ENCODE data around the gene GRID1. TPM values are rescaled to one million over a fixed set of nuclear protein-coding genes. Genes with fewer than 3 reads are reported as not detected.

Gene GRID1
- polyA plus RNA-seq, 1 of the 3 experiments (the other 2 are of a cell fraction): 0.13 TPM

DNA sequence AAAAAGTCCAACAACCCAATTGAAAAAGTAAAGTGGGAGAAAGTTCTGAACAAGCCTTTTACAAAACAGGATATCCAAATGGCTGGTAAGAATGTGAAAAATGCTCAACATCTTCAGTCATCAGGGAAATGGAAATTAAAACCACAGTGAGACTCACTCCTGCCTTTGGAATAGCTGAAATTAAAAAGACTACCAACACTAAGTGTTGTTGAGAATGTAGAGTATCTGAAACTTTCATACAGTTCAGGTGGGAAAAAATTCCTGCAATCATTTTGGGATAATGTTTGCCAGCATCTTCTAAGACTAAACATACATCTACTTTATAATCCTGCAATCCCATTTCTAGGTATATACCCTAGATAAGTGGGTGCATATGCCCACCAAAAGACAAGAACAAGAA is 395.1 kb downstream of the GRID1 start:
- no peaks in the 10 kb centered on the region for H3F3A ChIP-seq (replicated peaks; ENCODE audit: insufficient read depth)
- CTCF ChIA-PET: interaction anchor here (0.6 kb wide), 1 partner anchor 215 kb away, joined by 4 read pairs; no protein-coding TSS in a partner anchor

More for the DNA sequence above, 395.1 kb downstream of the GRID1 start:
- H3K4me3 ChIP-seq (ENCODE audit: low read depth in 2 of 2, low read length in 1 of 2): no peak overlapping the region
- no peaks in the 10 kb centered on the region; the same call in 1 of the 2 replicates for H3K9me3 ChIP-seq
- H3K79me2 ChIP-seq (ENCODE audit: insufficient read depth): no peaks in the 10 kb centered on the region
- DNase-seq: no peak
- H2AFZ ChIP-seq (ENCODE audit: low read depth): no peak overlapping the region
- no peak overlapping the region for H3K9ac ChIP-seq
- POLR2A ChIA-PET: no interaction called here
- TF ChIP-seq JUND (IDR thresholded peaks at IDR 0.05) (no peak), ZBTB33 (IDR thresholded peaks at IDR 0.05; ENCODE audit: borderline replicate concordance, low read depth) (no peak), RCOR1 (IDR thresholded peaks at IDR 0.05; ENCODE audit: low read length) (no peak), GABPA (IDR thresholded peaks at IDR 0.05; ENCODE audit: low read depth) (no peak), SMC3 (IDR thresholded peaks at IDR 0.05; ENCODE audit: low read depth, low read length) (no peak), POLR2AphosphoS5 (IDR thresholded peaks at IDR 0.05; ENCODE audit: low read depth, low read length) (no peak), FOXM1 (IDR thresholded peaks at IDR 0.05; ENCODE audit: low read depth) (no peak), SIN3A (IDR thresholded peaks at IDR 0.05; ENCODE audit: borderline replicate concordance, low read depth, low read length) (no peak), NFIC (IDR thresholded peaks at IDR 0.05; ENCODE audit: borderline replicate concordance) (no peak), EP300 (IDR thresholded peaks at IDR 0.05; ENCODE audit: borderline replicate concordance in 1 of 2, low read depth in 1 of 2, low read length in 1 of 2) (no peak), FOXJ3 (CRISPR knock-in tag; IDR thresholded peaks at IDR 0.05) (no peak), PBX3 (IDR thresholded peaks at IDR 0.05) (no peak), TEAD4 (IDR thresholded peaks at IDR 0.05; ENCODE audit: borderline replicate concordance, insufficient read depth) (no peak), MEF2A (IDR thresholded peaks at IDR 0.05; ENCODE audit: borderline replicate concordance, low read depth) (no peak)
- TF ChIP-seq, protein P1, sequence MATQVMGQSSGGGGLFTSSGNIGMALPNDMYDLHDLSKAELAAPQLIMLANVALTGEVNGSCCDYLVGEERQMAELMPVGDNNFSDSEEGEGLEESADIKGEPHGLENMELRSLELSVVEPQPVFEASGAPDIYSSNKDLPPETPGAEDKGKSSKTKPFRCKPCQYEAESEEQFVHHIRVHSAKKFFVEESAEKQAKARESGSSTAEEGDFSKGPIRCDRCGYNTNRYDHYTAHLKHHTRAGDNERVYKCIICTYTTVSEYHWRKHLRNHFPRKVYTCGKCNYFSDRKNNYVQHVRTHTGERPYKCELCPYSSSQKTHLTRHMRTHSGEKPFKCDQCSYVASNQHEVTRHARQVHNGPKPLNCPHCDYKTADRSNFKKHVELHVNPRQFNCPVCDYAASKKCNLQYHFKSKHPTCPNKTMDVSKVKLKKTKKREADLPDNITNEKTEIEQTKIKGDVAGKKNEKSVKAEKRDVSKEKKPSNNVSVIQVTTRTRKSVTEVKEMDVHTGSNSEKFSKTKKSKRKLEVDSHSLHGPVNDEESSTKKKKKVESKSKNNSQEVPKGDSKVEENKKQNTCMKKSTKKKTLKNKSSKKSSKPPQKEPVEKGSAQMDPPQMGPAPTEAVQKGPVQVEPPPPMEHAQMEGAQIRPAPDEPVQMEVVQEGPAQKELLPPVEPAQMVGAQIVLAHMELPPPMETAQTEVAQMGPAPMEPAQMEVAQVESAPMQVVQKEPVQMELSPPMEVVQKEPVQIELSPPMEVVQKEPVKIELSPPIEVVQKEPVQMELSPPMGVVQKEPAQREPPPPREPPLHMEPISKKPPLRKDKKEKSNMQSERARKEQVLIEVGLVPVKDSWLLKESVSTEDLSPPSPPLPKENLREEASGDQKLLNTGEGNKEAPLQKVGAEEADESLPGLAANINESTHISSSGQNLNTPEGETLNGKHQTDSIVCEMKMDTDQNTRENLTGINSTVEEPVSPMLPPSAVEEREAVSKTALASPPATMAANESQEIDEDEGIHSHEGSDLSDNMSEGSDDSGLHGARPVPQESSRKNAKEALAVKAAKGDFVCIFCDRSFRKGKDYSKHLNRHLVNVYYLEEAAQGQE (IDR thresholded peaks at IDR 0.05; ENCODE audit: low read depth, low read length): no peak
- TF ChIP-seq, protein P2, sequence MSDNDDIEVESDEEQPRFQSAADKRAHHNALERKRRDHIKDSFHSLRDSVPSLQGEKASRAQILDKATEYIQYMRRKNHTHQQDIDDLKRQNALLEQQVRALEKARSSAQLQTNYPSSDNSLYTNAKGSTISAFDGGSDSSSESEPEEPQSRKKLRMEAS (IDR thresholded peaks at IDR 0.05; ENCODE audit: low read depth): no peak
- TF ChIP-seq, protein P3, sequence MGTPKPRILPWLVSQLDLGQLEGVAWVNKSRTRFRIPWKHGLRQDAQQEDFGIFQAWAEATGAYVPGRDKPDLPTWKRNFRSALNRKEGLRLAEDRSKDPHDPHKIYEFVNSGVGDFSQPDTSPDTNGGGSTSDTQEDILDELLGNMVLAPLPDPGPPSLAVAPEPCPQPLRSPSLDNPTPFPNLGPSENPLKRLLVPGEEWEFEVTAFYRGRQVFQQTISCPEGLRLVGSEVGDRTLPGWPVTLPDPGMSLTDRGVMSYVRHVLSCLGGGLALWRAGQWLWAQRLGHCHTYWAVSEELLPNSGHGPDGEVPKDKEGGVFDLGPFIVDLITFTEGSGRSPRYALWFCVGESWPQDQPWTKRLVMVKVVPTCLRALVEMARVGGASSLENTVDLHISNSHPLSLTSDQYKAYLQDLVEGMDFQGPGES (IDR thresholded peaks at IDR 0.05; ENCODE audit: low read depth, low read length): no peak
- H3K27ac ChIP-seq (ENCODE audit: low read depth in 2 of 2, low read length in 1 of 2): no peak overlapping the region
- H3K9me2 ChIP-seq: no peaks in the 10 kb centered on the region
- no peaks in the 10 kb centered on the region for H3K27me3 ChIP-seq (ENCODE audit: insufficient read depth)
- no peaks in the 10 kb centered on the region for H3K4me1 ChIP-seq (ENCODE audit: control insufficient read depth in 1 of 2, insufficient read depth in 2 of 2, low read depth in 1 of 2, low read length in 1 of 2)
- H3K36me3 ChIP-seq (replicated peaks in 1 of 2; ENCODE audit: control insufficient read depth in 1 of 2, insufficient read depth in 2 of 2, low read length in 1 of 2): no peaks in the 10 kb centered on the region
- H3K4me2 ChIP-seq: no peak overlapping the region
- no peaks in the 10 kb centered on the region for H4K20me1 ChIP-seq (ENCODE audit: insufficient read depth)
